K562 (cell line): ENCODE measurements around the gene NECTIN4. TPM values are rescaled to one million over a fixed set of nuclear protein-coding genes. Genes with fewer than 3 reads are reported as not detected.

ENCODE experiments used
- BMI1 ChIP-seq: fragments of 150-350 bp; IDR thresholded peaks from 2 replicates; pipeline ENCODE4 v1.6.1; 2014; ENCODE audit warnings: low read length
- FOXJ3 ChIP-seq: sonication (generic); formaldehyde crosslinking; IDR thresholded peaks from 2 replicates; pipeline ENCODE4 v1.4.0; 2020; ENCODE audit warnings: mild to moderate bottlenecking, missing genetic modification reagents
- GMEB1 ChIP-seq: fragments of 250-450 bp; sonication (Bioruptor Pico); IDR thresholded peaks from 2 replicates; pipeline ENCODE4 v1.4.0; 2020; ENCODE audit warnings: mild to moderate bottlenecking
- HNRNPL ChIP-seq: fragments of 200-400 bp; formaldehyde crosslinking; IDR thresholded peaks from 2 replicates; pipeline ENCODE4 v1.6.1; 2017; ENCODE audit warnings: low read depth, mild to moderate bottlenecking, low read length
- IRF2 ChIP-seq: sonication (generic); formaldehyde crosslinking; IDR thresholded peaks from 2 replicates; pipeline ENCODE4 v1.8.1; 2022; ENCODE audit warnings: mild to moderate bottlenecking, missing genetic modification reagents
- L3MBTL2 ChIP-seq: fragments of 450-650 bp; IDR thresholded peaks from 2 replicates; pipeline ENCODE4 v1.6.1; 2016; ENCODE audit warnings: mild to moderate bottlenecking, moderate library complexity
- RBFOX2 ChIP-seq: fragments of 200-400 bp; formaldehyde crosslinking; IDR thresholded peaks from 2 replicates; pipeline ENCODE4 v1.6.1; 2017; ENCODE audit warnings: low read depth, mild to moderate bottlenecking, low read length, moderate library complexity
- SETDB1 ChIP-seq: IDR thresholded peaks from one replicate; pipeline ENCODE4 v1.6.1; 2012; ENCODE audit warnings: low read length, control low read depth, inconsistent platforms
- TOE1 ChIP-seq, 2 experiments: fragments of 450-650 bp in 1 of 2; sonication (generic) in 1 of 2; formaldehyde crosslinking in 1 of 2; IDR thresholded peaks; 2 replicates each; pipeline versions ENCODE4 v1.7.1 to v1.8.0; 2016 to 2022; ENCODE audit warnings: borderline replicate concordance in 2 of 2, mild to moderate bottlenecking in 2 of 2, antibody characterized with exemption in 1 of 2, inconsistent platforms in 1 of 2, low read depth in 1 of 2, missing genetic modification reagents in 1 of 2, moderate library complexity in 1 of 2
- ZNF133 ChIP-seq: fragments of 250-450 bp; sonication (Bioruptor Pico); IDR thresholded peaks from 2 replicates; pipeline ENCODE4 v1.4.0; 2020; ENCODE audit warnings: mild to moderate bottlenecking
- ZNF232 ChIP-seq: sonication (generic); formaldehyde crosslinking; IDR thresholded peaks from 2 replicates; pipeline ENCODE4 v1.8.0; 2022; ENCODE audit warnings: mild to moderate bottlenecking, missing genetic modification reagents
- polyA plus RNA-seq, 8 experiments: library from polyadenylated mRNA; depleted of rRNA in 4 of 8; stranded (reverse) in 5 of 8; unstranded in 3 of 8; fragments of >200 nt; fragmentation: Nextera tagmentation in 2 of 8; fragmentation: Illumina TruSeq in 1 of 8; extraction: Ambion mirVana in 2 of 8; extraction: Trizol in 1 of 8; gene quantifications; 2 replicates each; pipeline versions ENCODE4 v1.2.1 to v1.2.3, GENCODE V29; 2011 to 2014; ENCODE audit warnings: inconsistent platforms in 1 of 8, missing spikeins in 1 of 8
- total RNA-seq, 7 experiments: library from RNA; depleted of rRNA in 6 of 7; stranded (reverse); fragments of >200 nt in 6 of 7; fragmentation: Illumina TruSeq in 2 of 7; extraction: Trizol in 2 of 7; gene quantifications; 2 replicates each; pipeline versions ENCODE4 v1.2.1 to v1.2.3, GENCODE V29; 2011 to 2021; ENCODE audit warnings: low replicate concordance in 1 of 7
- TF ChIP-seq, protein P1 (sequence below): fragments of 450-650 bp; formaldehyde crosslinking; IDR thresholded peaks from 2 replicates; pipeline ENCODE4 v1.4.0; 2020; ENCODE audit warnings: mild to moderate bottlenecking
- TF ChIP-seq, protein P2 (sequence below), 2 experiments: IDR thresholded peaks; 2 replicates each; pipeline ENCODE4 v1.6.1; 2011; ENCODE audit warnings: borderline replicate concordance in 1 of 2, control low read depth in 1 of 2, low read depth in 1 of 2, low read length in 1 of 2, mild to moderate bottlenecking in 1 of 2, mixed read lengths in 1 of 2, moderate library complexity in 1 of 2; ENCODE audit not compliant: insufficient read depth in 1 of 2, insufficient read length in 1 of 2, poor library complexity in 1 of 2, severe bottlenecking in 1 of 2; ENCODE audit errors: extremely low read depth in 1 of 2

The NECTIN4 gene
- total and polyA plus RNA-seq, 9 of the 15 experiments (the other 6 are each of a cell fraction or from before 2014, with no cell fraction given), result 0.01 to 0.09 TPM; not detected in 7

- TF ChIP-seq GMEB1 (CRISPR knock-in tag) (no peak), ZNF232 (CRISPR knock-in tag) (0 out of 2 replicates have a peak, but pooled peaks have one; percentile 17), IRF2 (CRISPR knock-in tag) (peak; percentile 96; the same call in 1 of the 2 replicates), RBFOX2 (peak; percentile 85), TOE1 (IDR thresholded peaks at IDR 0.05; ENCODE audit: borderline replicate concordance) (no peak), TOE1 (CRISPR knock-in tag; IDR thresholded peaks at IDR 0.05; ENCODE audit: borderline replicate concordance, low read depth) (no peak), ZNF133 (CRISPR knock-in tag) (no peak), FOXJ3 (CRISPR knock-in tag) (no peak), BMI1 (no peak), SETDB1 (no peak), L3MBTL2 (peak; percentile 9; the same call in 1 of the 2 replicates), HNRNPL (no peak)
- TF ChIP-seq, protein P1, sequence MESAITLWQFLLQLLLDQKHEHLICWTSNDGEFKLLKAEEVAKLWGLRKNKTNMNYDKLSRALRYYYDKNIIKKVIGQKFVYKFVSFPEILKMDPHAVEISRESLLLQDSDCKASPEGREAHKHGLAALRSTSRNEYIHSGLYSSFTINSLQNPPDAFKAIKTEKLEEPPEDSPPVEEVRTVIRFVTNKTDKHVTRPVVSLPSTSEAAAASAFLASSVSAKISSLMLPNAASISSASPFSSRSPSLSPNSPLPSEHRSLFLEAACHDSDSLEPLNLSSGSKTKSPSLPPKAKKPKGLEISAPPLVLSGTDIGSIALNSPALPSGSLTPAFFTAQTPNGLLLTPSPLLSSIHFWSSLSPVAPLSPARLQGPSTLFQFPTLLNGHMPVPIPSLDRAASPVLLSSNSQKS (CRISPR knock-in tag), result no peak
- TF ChIP-seq, protein P2, sequence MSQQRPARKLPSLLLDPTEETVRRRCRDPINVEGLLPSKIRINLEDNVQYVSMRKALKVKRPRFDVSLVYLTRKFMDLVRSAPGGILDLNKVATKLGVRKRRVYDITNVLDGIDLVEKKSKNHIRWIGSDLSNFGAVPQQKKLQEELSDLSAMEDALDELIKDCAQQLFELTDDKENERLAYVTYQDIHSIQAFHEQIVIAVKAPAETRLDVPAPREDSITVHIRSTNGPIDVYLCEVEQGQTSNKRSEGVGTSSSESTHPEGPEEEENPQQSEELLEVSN (IDR thresholded peaks at IDR 0.05; ENCODE audit: borderline replicate concordance in 1 of 2, extremely low read depth in 1 of 2, insufficient read depth in 1 of 2, insufficient read length in 1 of 2, low read depth in 1 of 2, low read length in 1 of 2, poor library complexity in 1 of 2, severe bottlenecking in 1 of 2), result peak in 1 of 2 experiments; percentile 44
These were observed 44.2 kb downstream of the NECTIN4 start (continued) for GRCh38 chr1:161044908-161045735.
